Ishikawa (cell line): ENCODE results near the gene KRTAP26-1.

Source experiments
- CEBPB ChIP-seq: IDR thresholded peaks from 2 replicates; pipeline ENCODE4 v1.6.1; 2012
- CREB1 ChIP-seq: IDR thresholded peaks from 2 replicates; pipeline ENCODE4 v1.6.1; 2012; ENCODE audit warnings: low read depth
- EGR1 ChIP-seq: IDR thresholded peaks from 2 replicates; pipeline ENCODE4 v1.6.1; 2012
- EP300 ChIP-seq: IDR thresholded peaks from 2 replicates; pipeline ENCODE4 v1.6.1; 2012; ENCODE audit warnings: borderline replicate concordance
- NFIC ChIP-seq: IDR thresholded peaks from 2 replicates; pipeline ENCODE4 v1.6.1; 2012
- RAD21 ChIP-seq: IDR thresholded peaks from 2 replicates; pipeline ENCODE4 v1.6.1; 2012; ENCODE audit warnings: low read depth
- REST ChIP-seq: IDR thresholded peaks from 2 replicates; pipeline ENCODE4 v1.6.1; 2012; ENCODE audit warnings: low read depth, mild to moderate bottlenecking
- TAF1 ChIP-seq: IDR thresholded peaks from 2 replicates; pipeline ENCODE4 v1.6.1; 2012; ENCODE audit warnings: low read depth, mild to moderate bottlenecking
- TCF12 ChIP-seq: IDR thresholded peaks from 2 replicates; pipeline ENCODE4 v1.6.1; 2012; ENCODE audit warnings: low read depth
- ZBTB7A ChIP-seq: IDR thresholded peaks from 2 replicates; pipeline ENCODE4 v1.6.1; 2012; ENCODE audit warnings: low read depth

GRCh38 chr21:30336596-30336995, 16.5 kb upstream of the KRTAP26-1 start:
- TF ChIP-seq CEBPB (no peak), NFIC (no peak), ZBTB7A (no peak), REST (no peak), EP300 (no peak), CREB1 (no peak), RAD21 (no peak), TCF12 (no peak), TAF1 (no peak), EGR1 (no peak)
